Measurements from ENCODE around the gene STAT3.

DNA sequence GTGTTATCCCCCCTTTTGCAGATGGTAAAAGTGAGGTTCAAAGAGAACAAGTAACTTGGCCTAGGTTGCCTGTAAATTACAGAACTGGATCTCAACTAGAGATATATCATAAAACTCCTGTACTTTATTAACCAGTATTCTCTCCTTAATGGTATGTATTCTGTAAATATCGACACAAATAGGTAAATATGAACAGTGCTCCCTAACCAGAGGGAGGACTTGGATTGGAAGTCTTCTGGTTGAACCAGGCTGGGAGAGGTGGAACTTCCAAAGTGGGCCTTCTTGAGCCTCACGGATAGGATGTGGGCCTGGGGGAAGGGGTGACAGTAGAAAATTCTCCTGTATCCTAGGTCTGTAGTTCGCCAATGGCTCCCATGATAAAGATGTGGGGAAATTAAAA is 92.2 kb downstream of the STAT3 start:
- TF ChIP-seq, protein P1, sequence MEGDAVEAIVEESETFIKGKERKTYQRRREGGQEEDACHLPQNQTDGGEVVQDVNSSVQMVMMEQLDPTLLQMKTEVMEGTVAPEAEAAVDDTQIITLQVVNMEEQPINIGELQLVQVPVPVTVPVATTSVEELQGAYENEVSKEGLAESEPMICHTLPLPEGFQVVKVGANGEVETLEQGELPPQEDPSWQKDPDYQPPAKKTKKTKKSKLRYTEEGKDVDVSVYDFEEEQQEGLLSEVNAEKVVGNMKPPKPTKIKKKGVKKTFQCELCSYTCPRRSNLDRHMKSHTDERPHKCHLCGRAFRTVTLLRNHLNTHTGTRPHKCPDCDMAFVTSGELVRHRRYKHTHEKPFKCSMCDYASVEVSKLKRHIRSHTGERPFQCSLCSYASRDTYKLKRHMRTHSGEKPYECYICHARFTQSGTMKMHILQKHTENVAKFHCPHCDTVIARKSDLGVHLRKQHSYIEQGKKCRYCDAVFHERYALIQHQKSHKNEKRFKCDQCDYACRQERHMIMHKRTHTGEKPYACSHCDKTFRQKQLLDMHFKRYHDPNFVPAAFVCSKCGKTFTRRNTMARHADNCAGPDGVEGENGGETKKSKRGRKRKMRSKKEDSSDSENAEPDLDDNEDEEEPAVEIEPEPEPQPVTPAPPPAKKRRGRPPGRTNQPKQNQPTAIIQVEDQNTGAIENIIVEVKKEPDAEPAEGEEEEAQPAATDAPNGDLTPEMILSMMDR (IDR thresholded peaks at IDR 0.05; ENCODE audit: low read depth, low read length, poor library complexity, severe bottlenecking) = no peak
- TF ChIP-seq EZH2phosphoT487 (IDR thresholded peaks at IDR 0.05; ENCODE audit: borderline replicate concordance, low read length) = no peak

Measured in DOHH2 (cell line).